ENCODE measurements around the gene TBC1D7.

TBC1D7 gene

DNA sequence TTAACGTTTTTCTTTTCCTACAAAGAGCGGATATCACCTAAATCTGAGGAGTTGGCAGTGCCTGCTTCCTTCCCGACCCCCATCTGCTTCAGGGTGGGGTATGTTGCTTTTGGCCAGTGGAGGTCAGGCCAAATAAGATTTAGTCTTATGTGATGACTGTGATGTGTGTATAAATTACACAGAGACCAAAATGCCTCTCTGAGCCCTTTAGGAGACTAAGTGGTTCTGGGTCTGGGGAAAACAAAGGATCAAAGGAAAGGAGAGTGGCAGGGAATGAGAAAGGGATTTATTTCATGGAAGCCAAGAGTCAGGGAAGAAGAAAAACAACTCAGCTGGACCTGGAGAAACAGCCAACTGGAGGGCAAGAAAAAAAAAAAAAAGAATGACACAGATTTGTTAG is 39.1 kb upstream of the TBC1D7 start:
- no peak overlapping the region for H2AFZ ChIP-seq (ENCODE audit: low read depth, low read length)
- no peak overlapping the region for H3K4me2 ChIP-seq (ENCODE audit: low read length, poor library complexity, severe bottlenecking)
- H3K18ac ChIP-seq (ENCODE audit: low read depth in 1 of 2, low read length in 2 of 2) = no peak overlapping the region
- H3K36me3 ChIP-seq (ENCODE audit: control insufficient read depth in 1 of 2, insufficient read depth in 2 of 2, low read depth in 1 of 2, low read length in 2 of 2) = peaks cover 0 to 11% of the 10 kb centered on the region in 2 experiments
- no peak overlapping the region for H2BK120ac ChIP-seq (ENCODE audit: low read depth, low read length)
- H3K79me1 ChIP-seq (replicated peaks; ENCODE audit: low read length, poor library complexity, severe bottlenecking) = peaks cover 2% of the 10 kb centered on the region
- no peaks in the 10 kb centered on the region for H3K9me3 ChIP-seq (ENCODE audit: control insufficient read depth, low read length)
- H2BK5ac ChIP-seq (ENCODE audit: low read depth, low read length, poor library complexity, severe bottlenecking) = no peak overlapping the region
- no peak overlapping the region for H3K14ac ChIP-seq (ENCODE audit: low read length in 2 of 2)
- H2BK15ac ChIP-seq (ENCODE audit: low read depth, poor library complexity, severe bottlenecking) = no peak overlapping the region
- no peak overlapping the region for H3K23ac ChIP-seq (ENCODE audit: low read length in 2 of 2)
- no peak overlapping the region for H3K4me3 ChIP-seq (ENCODE audit: insufficient read depth in 1 of 2, low read depth in 1 of 2, low read length in 2 of 2)
- H2BK12ac ChIP-seq (ENCODE audit: low read length in 2 of 2) = no peak overlapping the region
- 78% methylated on average over 3 of the region's 3 CpGs for WGBS
- no peak overlapping the region for H3K9ac ChIP-seq (ENCODE audit: low read length)
- H4K8ac ChIP-seq (ENCODE audit: low read length) = no peak overlapping the region
- H3K27me3 ChIP-seq (ENCODE audit: control insufficient read depth in 1 of 2, insufficient read depth in 1 of 2, low read length in 2 of 2) = no peaks in the 10 kb centered on the region
- DNase-seq = no peak
- H3K4ac ChIP-seq (ENCODE audit: low read depth in 1 of 2, low read length in 2 of 2) = no peak overlapping the region
- H3K4me1 ChIP-seq (ENCODE audit: control insufficient read depth, insufficient read depth, low read depth, low read length) = peaks cover 12% of the 10 kb centered on the region
- no peak overlapping the region for H2AK5ac ChIP-seq (ENCODE audit: low read length, severe bottlenecking)
- no peak overlapping the region for H4K91ac ChIP-seq (ENCODE audit: low read length)
- no peak overlapping the region for H3K27ac ChIP-seq (ENCODE audit: low read length, poor library complexity, severe bottlenecking)

DNA sequence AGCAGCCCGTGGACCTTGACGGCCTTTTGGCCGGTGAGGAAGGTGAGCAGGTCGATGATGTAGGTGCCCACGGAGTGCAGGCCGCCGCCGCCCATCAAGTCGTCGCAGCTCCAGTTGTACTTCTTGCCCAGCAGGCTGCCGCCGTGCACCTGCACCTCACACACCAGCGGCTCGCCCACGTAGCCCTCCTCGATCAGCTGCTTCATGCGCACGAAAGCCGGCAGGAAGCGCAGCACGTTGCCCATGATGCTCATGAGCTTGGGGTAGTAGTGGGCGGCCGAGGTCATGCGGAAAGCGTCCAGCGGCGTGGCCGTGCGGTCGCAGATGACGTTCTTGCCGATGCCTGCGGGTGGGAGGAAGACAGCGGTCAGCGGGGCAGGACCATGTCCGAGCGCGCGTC is 37.0 kb upstream of the TBC1D7 start:
- no peak overlapping the region for H3K18ac ChIP-seq (ENCODE audit: low read depth in 1 of 2, low read length in 2 of 2)
- no peak overlapping the region for H3K4me2 ChIP-seq (ENCODE audit: low read length, poor library complexity, severe bottlenecking)
- peaks cover 2% of the 10 kb centered on the region for H3K79me1 ChIP-seq (replicated peaks; ENCODE audit: low read length, poor library complexity, severe bottlenecking)
- 98% methylated on average over 33 of the region's 39 CpGs for WGBS
- H2AK5ac ChIP-seq (ENCODE audit: low read length, severe bottlenecking) = no peak overlapping the region
- H3K9ac ChIP-seq (ENCODE audit: low read length) = no peak overlapping the region
- peaks cover 12% of the 10 kb centered on the region for H3K4me1 ChIP-seq (ENCODE audit: control insufficient read depth, insufficient read depth, low read depth, low read length)
- no peak for DNase-seq
- H3K4me3 ChIP-seq (ENCODE audit: insufficient read depth in 1 of 2, low read depth in 1 of 2, low read length in 2 of 2) = peak overlapping the region in 1 of 2 experiments; percentile 17
- H3K4ac ChIP-seq (ENCODE audit: low read depth in 1 of 2, low read length in 2 of 2) = no peak overlapping the region
- H4K8ac ChIP-seq (ENCODE audit: low read length) = no peak overlapping the region
- H3K14ac ChIP-seq (ENCODE audit: low read length in 2 of 2) = no peak overlapping the region
- H2BK5ac ChIP-seq (ENCODE audit: low read depth, low read length, poor library complexity, severe bottlenecking) = no peak overlapping the region
- H3K27me3 ChIP-seq (ENCODE audit: control insufficient read depth in 1 of 2, insufficient read depth in 1 of 2, low read length in 2 of 2) = no peaks in the 10 kb centered on the region
- H3K36me3 ChIP-seq (ENCODE audit: control insufficient read depth in 1 of 2, insufficient read depth in 2 of 2, low read depth in 1 of 2, low read length in 2 of 2) = peaks cover 0 to 11% of the 10 kb centered on the region in 2 experiments
- no peak overlapping the region for H3K23ac ChIP-seq (ENCODE audit: low read length in 2 of 2)
- peak overlapping the region; percentile 45 for H4K91ac ChIP-seq (ENCODE audit: low read length)
- H2BK15ac ChIP-seq (ENCODE audit: low read depth, poor library complexity, severe bottlenecking) = no peak overlapping the region
- H3K27ac ChIP-seq (ENCODE audit: low read length, poor library complexity, severe bottlenecking) = no peak overlapping the region
- H2BK12ac ChIP-seq (ENCODE audit: low read length in 2 of 2) = no peak overlapping the region
- no peak overlapping the region for H2BK120ac ChIP-seq (ENCODE audit: low read depth, low read length)
- H3K9me3 ChIP-seq (ENCODE audit: control insufficient read depth, low read length) = no peaks in the 10 kb centered on the region
- no peak overlapping the region for H2AFZ ChIP-seq (ENCODE audit: low read depth, low read length)

GRCh38 chr6:13364842-13365241 is 36.5 kb upstream of the TBC1D7 start:
- H3K4me3 ChIP-seq (ENCODE audit: insufficient read depth in 1 of 2, low read depth in 1 of 2, low read length in 2 of 2) = no peak overlapping the region
- H4K8ac ChIP-seq (ENCODE audit: low read length) = no peak overlapping the region
- H2AFZ ChIP-seq (ENCODE audit: low read depth, low read length) = no peak overlapping the region
- H3K23ac ChIP-seq (ENCODE audit: low read length in 2 of 2) = no peak overlapping the region
- 97% methylated on average over 34 of the region's 34 CpGs for WGBS
- no peak overlapping the region for H3K4ac ChIP-seq (ENCODE audit: low read depth in 1 of 2, low read length in 2 of 2)
- no peak overlapping the region for H2BK5ac ChIP-seq (ENCODE audit: low read depth, low read length, poor library complexity, severe bottlenecking)
- peak overlapping the region; percentile 45 for H4K91ac ChIP-seq (ENCODE audit: low read length)
- H2BK15ac ChIP-seq (ENCODE audit: low read depth, poor library complexity, severe bottlenecking) = no peak overlapping the region
- no peak overlapping the region for H3K9ac ChIP-seq (ENCODE audit: low read length)
- peaks cover 0 to 11% of the 10 kb centered on the region in 2 experiments for H3K36me3 ChIP-seq (ENCODE audit: control insufficient read depth in 1 of 2, insufficient read depth in 2 of 2, low read depth in 1 of 2, low read length in 2 of 2)
- peaks cover 12% of the 10 kb centered on the region for H3K4me1 ChIP-seq (ENCODE audit: control insufficient read depth, insufficient read depth, low read depth, low read length)
- H3K79me1 ChIP-seq (replicated peaks; ENCODE audit: low read length, poor library complexity, severe bottlenecking) = peaks cover 2% of the 10 kb centered on the region
- H3K14ac ChIP-seq (ENCODE audit: low read length in 2 of 2) = no peak overlapping the region
- H2BK12ac ChIP-seq (ENCODE audit: low read length in 2 of 2) = no peak overlapping the region
- DNase-seq = no peak
- no peak overlapping the region for H3K4me2 ChIP-seq (ENCODE audit: low read length, poor library complexity, severe bottlenecking)
- H3K9me3 ChIP-seq (ENCODE audit: control insufficient read depth, low read length) = no peaks in the 10 kb centered on the region
- no peak overlapping the region for H3K27ac ChIP-seq (ENCODE audit: low read length, poor library complexity, severe bottlenecking)
- H3K27me3 ChIP-seq (ENCODE audit: control insufficient read depth in 1 of 2, insufficient read depth in 1 of 2, low read length in 2 of 2) = no peaks in the 10 kb centered on the region
- H2BK120ac ChIP-seq (ENCODE audit: low read depth, low read length) = no peak overlapping the region
- H2AK5ac ChIP-seq (ENCODE audit: low read length, severe bottlenecking) = no peak overlapping the region
- no peak overlapping the region for H3K18ac ChIP-seq (ENCODE audit: low read depth in 1 of 2, low read length in 2 of 2)

GRCh38 chr6:13362412-13362811 is 34.1 kb upstream of the TBC1D7 start:
- H3K36me3 ChIP-seq (ENCODE audit: control insufficient read depth in 1 of 2, insufficient read depth in 2 of 2, low read depth in 1 of 2, low read length in 2 of 2) = peaks cover 0 to 11% of the 10 kb centered on the region in 2 experiments
- H3K9me3 ChIP-seq (ENCODE audit: control insufficient read depth, low read length) = no peaks in the 10 kb centered on the region
- H2AK5ac ChIP-seq (ENCODE audit: low read length, severe bottlenecking) = no peak overlapping the region
- H3K4me3 ChIP-seq (ENCODE audit: insufficient read depth in 1 of 2, low read depth in 1 of 2, low read length in 2 of 2) = no peak overlapping the region
- no peak overlapping the region for H3K23ac ChIP-seq (ENCODE audit: low read length in 2 of 2)
- no peaks in the 10 kb centered on the region for H3K27me3 ChIP-seq (ENCODE audit: control insufficient read depth in 1 of 2, insufficient read depth in 1 of 2, low read length in 2 of 2)
- H3K4me2 ChIP-seq (ENCODE audit: low read length, poor library complexity, severe bottlenecking) = no peak overlapping the region
- 93% methylated on average over 4 of the region's 5 CpGs for WGBS
- H2BK5ac ChIP-seq (ENCODE audit: low read depth, low read length, poor library complexity, severe bottlenecking) = no peak overlapping the region
- H2BK12ac ChIP-seq (ENCODE audit: low read length in 2 of 2) = no peak overlapping the region
- no peak overlapping the region for H2AFZ ChIP-seq (ENCODE audit: low read depth, low read length)
- H4K91ac ChIP-seq (ENCODE audit: low read length) = no peak overlapping the region
- no peak overlapping the region for H3K4ac ChIP-seq (ENCODE audit: low read depth in 1 of 2, low read length in 2 of 2)
- no peak overlapping the region for H4K8ac ChIP-seq (ENCODE audit: low read length)
- H3K27ac ChIP-seq (ENCODE audit: low read length, poor library complexity, severe bottlenecking) = peak overlapping the region; percentile 79
- no peak overlapping the region for H3K18ac ChIP-seq (ENCODE audit: low read depth in 1 of 2, low read length in 2 of 2)
- peak; percentile 3 for DNase-seq
- H3K4me1 ChIP-seq (ENCODE audit: control insufficient read depth, insufficient read depth, low read depth, low read length) = peaks cover 16% of the 10 kb centered on the region
- H3K9ac ChIP-seq (ENCODE audit: low read length) = no peak overlapping the region
- no peak overlapping the region for H3K14ac ChIP-seq (ENCODE audit: low read length in 2 of 2)
- no peak overlapping the region for H2BK15ac ChIP-seq (ENCODE audit: low read depth, poor library complexity, severe bottlenecking)
- H3K79me1 ChIP-seq (replicated peaks; ENCODE audit: low read length, poor library complexity, severe bottlenecking) = no peaks in the 10 kb centered on the region
- no peak overlapping the region for H2BK120ac ChIP-seq (ENCODE audit: low read depth, low read length)
